GM12873 (cell line): ENCODE results near the gene ENTPD7.

Experiments used
- TF ChIP-seq, protein P1 (sequence below): IDR thresholded peaks from 2 replicates; pipeline ENCODE4 v1.5.1; 2012; ENCODE audit warnings: low read depth, mild to moderate bottlenecking, moderate library complexity, low read length, control low read depth; ENCODE audit not compliant: insufficient read depth; ENCODE audit errors: missing control alignments

ENTPD7 gene

DNA sequence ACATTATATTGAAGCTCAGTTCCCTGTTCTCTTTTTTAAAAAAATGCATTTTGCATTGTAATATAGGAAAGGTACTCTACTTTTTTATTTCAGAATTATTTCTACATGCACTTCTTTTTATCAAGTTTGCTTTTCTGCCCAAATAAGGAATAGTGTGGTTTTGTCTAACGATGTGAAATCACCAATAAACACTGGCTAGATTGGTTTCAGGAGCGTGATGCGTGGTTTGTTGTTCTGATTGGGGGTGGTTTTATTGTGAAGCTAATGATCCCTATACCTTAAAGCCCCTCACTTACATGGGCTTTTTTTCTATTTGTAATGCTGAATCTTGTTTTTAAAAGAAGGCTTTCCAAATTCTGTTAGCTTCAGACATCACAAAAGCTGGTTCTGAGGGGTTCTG is 17.6 kb downstream of the ENTPD7 start:
- TF ChIP-seq, protein P1, sequence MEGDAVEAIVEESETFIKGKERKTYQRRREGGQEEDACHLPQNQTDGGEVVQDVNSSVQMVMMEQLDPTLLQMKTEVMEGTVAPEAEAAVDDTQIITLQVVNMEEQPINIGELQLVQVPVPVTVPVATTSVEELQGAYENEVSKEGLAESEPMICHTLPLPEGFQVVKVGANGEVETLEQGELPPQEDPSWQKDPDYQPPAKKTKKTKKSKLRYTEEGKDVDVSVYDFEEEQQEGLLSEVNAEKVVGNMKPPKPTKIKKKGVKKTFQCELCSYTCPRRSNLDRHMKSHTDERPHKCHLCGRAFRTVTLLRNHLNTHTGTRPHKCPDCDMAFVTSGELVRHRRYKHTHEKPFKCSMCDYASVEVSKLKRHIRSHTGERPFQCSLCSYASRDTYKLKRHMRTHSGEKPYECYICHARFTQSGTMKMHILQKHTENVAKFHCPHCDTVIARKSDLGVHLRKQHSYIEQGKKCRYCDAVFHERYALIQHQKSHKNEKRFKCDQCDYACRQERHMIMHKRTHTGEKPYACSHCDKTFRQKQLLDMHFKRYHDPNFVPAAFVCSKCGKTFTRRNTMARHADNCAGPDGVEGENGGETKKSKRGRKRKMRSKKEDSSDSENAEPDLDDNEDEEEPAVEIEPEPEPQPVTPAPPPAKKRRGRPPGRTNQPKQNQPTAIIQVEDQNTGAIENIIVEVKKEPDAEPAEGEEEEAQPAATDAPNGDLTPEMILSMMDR, result no peak

DNA sequence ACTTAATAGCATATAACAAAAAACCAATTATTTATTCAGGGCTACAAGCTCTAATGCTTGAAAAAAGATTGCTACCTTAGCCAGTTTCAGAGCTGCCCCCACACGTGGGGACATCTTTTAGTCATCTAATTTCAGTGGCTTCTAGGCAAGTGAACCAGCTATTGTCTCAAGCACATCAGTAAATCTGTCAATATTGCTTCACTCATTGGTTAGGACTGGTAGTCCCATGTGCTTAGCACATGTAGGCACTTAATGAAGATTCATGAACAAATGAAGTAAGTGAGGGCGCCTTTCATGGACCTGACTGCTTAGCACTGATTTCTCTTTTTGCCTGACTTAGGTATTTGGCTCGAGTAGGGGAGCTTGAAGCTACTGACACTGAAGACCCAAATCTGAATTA is 19.6 kb downstream of the ENTPD7 start:
- TF ChIP-seq, protein P1, result no peak

GRCh38 chr10:99681553-99681952 is 22.2 kb downstream of the ENTPD7 start:
- TF ChIP-seq, protein P1, result no peak

DNA sequence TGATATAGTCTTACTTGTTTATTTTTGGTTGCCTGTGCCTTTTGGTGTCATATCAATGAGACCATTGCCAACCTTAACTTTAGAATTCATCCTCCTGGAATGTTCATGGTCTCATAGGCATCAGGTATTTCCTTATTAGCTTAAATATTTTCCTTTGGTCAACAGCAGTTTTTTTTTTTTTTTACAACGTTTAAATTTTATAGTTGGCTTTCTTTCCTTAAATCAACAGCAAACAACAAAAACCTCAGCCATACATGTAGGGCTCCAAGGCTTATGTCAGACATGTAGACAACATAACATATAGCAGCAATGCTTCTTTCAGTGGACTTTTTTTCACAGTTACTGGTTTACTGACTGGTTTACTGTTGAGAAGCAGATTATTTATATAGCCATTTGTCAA is 22.7 kb downstream of the ENTPD7 start:
- TF ChIP-seq, protein P1, result no peak

- TF ChIP-seq, protein P1, result peak; percentile 44
These were observed 23.4 kb downstream of the ENTPD7 start for GRCh38 chr10:99682752-99683151.

GRCh38 chr10:99685597-99685967 is 26.3 kb downstream of the ENTPD7 start:
- TF ChIP-seq, protein P1, result no peak

DNA sequence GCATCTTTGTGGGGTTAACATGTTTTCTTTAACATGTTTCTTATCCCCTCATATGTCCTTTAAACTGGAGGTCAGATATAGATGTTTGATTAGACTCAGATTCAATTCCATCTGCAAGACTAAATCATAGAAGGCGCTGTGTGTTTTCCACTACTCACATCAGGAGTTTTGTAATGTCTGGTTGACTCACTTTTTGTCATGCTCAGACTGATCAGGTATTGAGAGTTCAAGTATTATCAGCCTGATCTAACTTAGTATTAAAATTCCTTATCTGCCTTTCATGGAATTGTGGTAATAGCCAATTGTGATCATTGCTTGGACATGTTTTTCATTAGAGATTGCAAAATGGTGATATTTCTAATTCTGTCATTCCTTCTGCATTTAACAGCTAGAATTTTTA is 30.2 kb downstream of the ENTPD7 start:
- TF ChIP-seq, protein P1, result no peak
